Measurements from ENCODE around the gene OTOF.

OTOF gene

GRCh38 chr2:26430826-26431225 lies 47.1 kb downstream of the OTOF start:
- Histone ChIP-seq H3K27ac (ENCODE audit: low read length) (no peak overlapping the region), H3K4me1 (ENCODE audit: insufficient read depth, low read length) (no peaks in the 10 kb centered on the region), H3K27me3 (ENCODE audit: insufficient read depth, low read length) (no peaks in the 10 kb centered on the region), H3K36me3 (ENCODE audit: insufficient read depth, low read depth, low read length) (no peaks in the 10 kb centered on the region), H3K9ac (ENCODE audit: low read depth, low read length) (no peak overlapping the region), H3K9me3 (ENCODE audit: insufficient read depth, low read depth, low read length) (no peaks in the 10 kb centered on the region), H3K4me3 (ENCODE audit: low read length) (no peak overlapping the region)

- H3K4me1 ChIP-seq (ENCODE audit: insufficient read depth, low read length) = no peaks in the 10 kb centered on the region
- H3K36me3 ChIP-seq (ENCODE audit: insufficient read depth, low read depth, low read length) = no peaks in the 10 kb centered on the region
- no peak overlapping the region for H3K9ac ChIP-seq (ENCODE audit: low read depth, low read length)
- H3K27ac ChIP-seq (ENCODE audit: low read length) = no peak overlapping the region
- no peaks in the 10 kb centered on the region for H3K27me3 ChIP-seq (ENCODE audit: insufficient read depth, low read length)
- no peaks in the 10 kb centered on the region for H3K9me3 ChIP-seq (ENCODE audit: insufficient read depth, low read depth, low read length)
- no peak overlapping the region for H3K4me3 ChIP-seq (ENCODE audit: low read length)
Measured at GRCh38 chr2:26429779-26430578, 47.9 kb downstream of the OTOF start.

- H3K36me3 ChIP-seq (ENCODE audit: insufficient read depth, low read depth, low read length) = no peaks in the 10 kb centered on the region
- H3K27me3 ChIP-seq (ENCODE audit: insufficient read depth, low read length) = no peaks in the 10 kb centered on the region
- H3K9me3 ChIP-seq (ENCODE audit: insufficient read depth, low read depth, low read length) = no peaks in the 10 kb centered on the region
- no peak overlapping the region for H3K9ac ChIP-seq (ENCODE audit: low read depth, low read length)
- H3K27ac ChIP-seq (ENCODE audit: low read length) = no peak overlapping the region
- no peaks in the 10 kb centered on the region for H3K4me1 ChIP-seq (ENCODE audit: insufficient read depth, low read length)
- H3K4me3 ChIP-seq (ENCODE audit: low read length) = no peak overlapping the region
Measured at GRCh38 chr2:26428846-26429245, 49.1 kb downstream of the OTOF start.

GRCh38 chr2:26424221-26424620 lies 53.7 kb downstream of the OTOF start:
- Histone ChIP-seq H3K4me1 (ENCODE audit: insufficient read depth, low read length) (peaks cover 9% of the 10 kb centered on the region; the same call in 1 of the 2 replicates), H3K27me3 (ENCODE audit: insufficient read depth, low read length) (no peaks in the 10 kb centered on the region), H3K4me3 (ENCODE audit: low read length) (no peak overlapping the region), H3K27ac (ENCODE audit: low read length) (no peak overlapping the region), H3K9ac (ENCODE audit: low read depth, low read length) (no peak overlapping the region), H3K36me3 (ENCODE audit: insufficient read depth, low read depth, low read length) (no peaks in the 10 kb centered on the region), H3K9me3 (ENCODE audit: insufficient read depth, low read depth, low read length) (no peaks in the 10 kb centered on the region)

- Histone ChIP-seq H3K4me1 (ENCODE audit: insufficient read depth, low read length) (peaks cover 9% of the 10 kb centered on the region; the same call in 1 of the 2 replicates), H3K4me3 (ENCODE audit: low read length) (no peak overlapping the region), H3K9ac (ENCODE audit: low read depth, low read length) (no peak overlapping the region), H3K9me3 (ENCODE audit: insufficient read depth, low read depth, low read length) (no peaks in the 10 kb centered on the region), H3K27ac (ENCODE audit: low read length) (no peak overlapping the region), H3K36me3 (ENCODE audit: insufficient read depth, low read depth, low read length) (no peaks in the 10 kb centered on the region), H3K27me3 (ENCODE audit: insufficient read depth, low read length) (no peaks in the 10 kb centered on the region)
Measured at GRCh38 chr2:26423750-26424149, 54.2 kb downstream of the OTOF start.

GRCh38 chr2:26422947-26423629 lies 54.8 kb downstream of the OTOF start:
- no peak overlapping the region for H3K9ac ChIP-seq (ENCODE audit: low read depth, low read length)
- no peaks in the 10 kb centered on the region for H3K27me3 ChIP-seq (ENCODE audit: insufficient read depth, low read length)
- H3K4me1 ChIP-seq (ENCODE audit: insufficient read depth, low read length) = peaks cover 9% of the 10 kb centered on the region; the same call in 1 of the 2 replicates
- no peak overlapping the region for H3K4me3 ChIP-seq (ENCODE audit: low read length)
- no peaks in the 10 kb centered on the region for H3K36me3 ChIP-seq (ENCODE audit: insufficient read depth, low read depth, low read length)
- H3K27ac ChIP-seq (ENCODE audit: low read length) = no peak overlapping the region
- no peaks in the 10 kb centered on the region for H3K9me3 ChIP-seq (ENCODE audit: insufficient read depth, low read depth, low read length)

- Histone ChIP-seq H3K36me3 (ENCODE audit: insufficient read depth, low read depth, low read length) (no peaks in the 10 kb centered on the region), H3K9ac (ENCODE audit: low read depth, low read length) (no peak overlapping the region), H3K4me1 (ENCODE audit: insufficient read depth, low read length) (peaks cover 9% of the 10 kb centered on the region; the same call in 1 of the 2 replicates), H3K27ac (ENCODE audit: low read length) (no peak overlapping the region), H3K4me3 (ENCODE audit: low read length) (no peak overlapping the region), H3K9me3 (ENCODE audit: insufficient read depth, low read depth, low read length) (no peaks in the 10 kb centered on the region), H3K27me3 (ENCODE audit: insufficient read depth, low read length) (no peaks in the 10 kb centered on the region)
Measured at GRCh38 chr2:26421961-26422360, 56.0 kb downstream of the OTOF start.

- H3K4me1 ChIP-seq (ENCODE audit: insufficient read depth, low read length) = no peaks in the 10 kb centered on the region
- no peak overlapping the region for H3K4me3 ChIP-seq (ENCODE audit: low read length)
- H3K9me3 ChIP-seq (ENCODE audit: insufficient read depth, low read depth, low read length) = no peaks in the 10 kb centered on the region
- H3K9ac ChIP-seq (ENCODE audit: low read depth, low read length) = no peak overlapping the region
- H3K27ac ChIP-seq (ENCODE audit: low read length) = no peak overlapping the region
- no peaks in the 10 kb centered on the region for H3K27me3 ChIP-seq (ENCODE audit: insufficient read depth, low read length)
- no peaks in the 10 kb centered on the region for H3K36me3 ChIP-seq (ENCODE audit: insufficient read depth, low read depth, low read length)
Measured at GRCh38 chr2:26414311-26414710, 63.6 kb downstream of the OTOF start.

- no peaks in the 10 kb centered on the region for H3K9me3 ChIP-seq (ENCODE audit: insufficient read depth, low read depth, low read length)
- no peaks in the 10 kb centered on the region for H3K27me3 ChIP-seq (ENCODE audit: insufficient read depth, low read length)
- H3K4me1 ChIP-seq (ENCODE audit: insufficient read depth, low read length) = no peaks in the 10 kb centered on the region
- H3K36me3 ChIP-seq (ENCODE audit: insufficient read depth, low read depth, low read length) = no peaks in the 10 kb centered on the region
- H3K27ac ChIP-seq (ENCODE audit: low read length) = no peak overlapping the region
- no peak overlapping the region for H3K4me3 ChIP-seq (ENCODE audit: low read length)
- no peak overlapping the region for H3K9ac ChIP-seq (ENCODE audit: low read depth, low read length)
Measured at GRCh38 chr2:26412091-26412673, 65.7 kb downstream of the OTOF start.

GRCh38 chr2:26411419-26411818 lies 66.5 kb downstream of the OTOF start:
- Histone ChIP-seq H3K9ac (ENCODE audit: low read depth, low read length) (no peak overlapping the region), H3K27ac (ENCODE audit: low read length) (no peak overlapping the region), H3K4me3 (ENCODE audit: low read length) (no peak overlapping the region)

GRCh38 chr2:26410764-26411243 lies 67.1 kb downstream of the OTOF start:
- H3K27me3 ChIP-seq (ENCODE audit: insufficient read depth, low read length) = no peaks in the 10 kb centered on the region
- H3K9me3 ChIP-seq (ENCODE audit: insufficient read depth, low read depth, low read length) = no peaks in the 10 kb centered on the region
- H3K4me1 ChIP-seq (ENCODE audit: insufficient read depth, low read length) = no peaks in the 10 kb centered on the region
- H3K9ac ChIP-seq (ENCODE audit: low read depth, low read length) = no peak overlapping the region
- H3K36me3 ChIP-seq (ENCODE audit: insufficient read depth, low read depth, low read length) = no peaks in the 10 kb centered on the region
- no peak overlapping the region for H3K27ac ChIP-seq (ENCODE audit: low read length)
- H3K4me3 ChIP-seq (ENCODE audit: low read length) = no peak overlapping the region

More at GRCh38 chr2:26411419-26411818, 66.5 kb downstream of the OTOF start:
- H3K36me3 ChIP-seq (ENCODE audit: insufficient read depth, low read depth, low read length) = no peaks in the 10 kb centered on the region
- H3K27me3 ChIP-seq (ENCODE audit: insufficient read depth, low read length) = no peaks in the 10 kb centered on the region
- no peaks in the 10 kb centered on the region for H3K4me1 ChIP-seq (ENCODE audit: insufficient read depth, low read length)
- no peaks in the 10 kb centered on the region for H3K9me3 ChIP-seq (ENCODE audit: insufficient read depth, low read depth, low read length)
